K562 (cell line): ENCODE data around the gene DUSP16. TPM values are rescaled to one million over a fixed set of nuclear protein-coding genes. Genes with fewer than 3 reads are reported as not detected.
A peak's percentile ranks its signal among the peaks of the same experiment; 100 is the strongest.

Experiments
- ATAC-seq: fragments of 200-7000 bp; cut with Tn5 transposase; 3 replicates; pipeline ENCODE4 v1.9.1; 2020; ENCODE audit warnings: moderate library complexity
- BruUV-seq: library from RNA; stranded (reverse); fragments of 400-500 nt; replicated peaks from 2 replicates; lab custom pipeline; 2021; lab: Mats Ljungman, UMichigan
- CTCF ChIA-PET: fragments of 300-600 bp; formaldehyde crosslinking; extraction: SDS; loops from one replicate; lab custom pipeline; 2021; ENCODE audit warnings: low intra/inter-chr PET ratio; lab: Yijun Ruan, JAX
- POLR2A ChIA-PET: fragments of 300-600, 350-650 bp; sonication (Branson Sonifier 250); formaldehyde crosslinking; extraction: SDS; loops from one replicate; lab custom pipeline; 2021; ENCODE audit warnings: antibody characterized with exemption, inconsistent platforms; lab: Yijun Ruan, JAX
- DNase-seq, 4 experiments: peaks; one replicate each; pipeline versions ENCODE4 v3.0.0 to v3.0.0-alpha.2; 2011 to 2018; ENCODE audit warnings: low spot score in 3 of 4, mixed read lengths in 3 of 4; ENCODE audit errors: extremely low read depth in 1 of 4
- FAIRE-seq: peaks from 2 replicates; lab custom pipeline; 2011; peaks lifted over from hg19 to GRCh38; lab: Jason Lieb, UNC
- H2AFZ ChIP-seq: 2 replicates; pipeline ENCODE4 v1.6.0; 2011; ENCODE audit warnings: low read depth, low read length, control low read depth, inconsistent platforms
- H3K27ac ChIP-seq: fragments of 200-600 bp; 3 replicates; pipeline ENCODE4 v1.8.0; 2011; ENCODE audit warnings: low read depth, mild to moderate bottlenecking, control low read depth, inconsistent platforms, low read length, moderate library complexity, mixed read lengths; ENCODE audit errors: extremely low read depth
- H3K27me3 ChIP-seq, 2 experiments: fragments of 300-600 bp in 1 of 2; 2 replicates in 1 of 2; 3 replicates in 1 of 2; pipeline versions ENCODE4 v1.6.0 to v1.8.0; 2011; ENCODE audit warnings: inconsistent platforms in 2 of 2, low read length in 2 of 2, mild to moderate bottlenecking in 1 of 2, mixed read lengths in 1 of 2, moderate library complexity in 1 of 2; ENCODE audit not compliant: control insufficient read depth in 2 of 2, insufficient read depth in 2 of 2
- H3K36me3 ChIP-seq: fragments of 300-600 bp; 3 replicates; pipeline ENCODE4 v1.8.0; 2011; ENCODE audit warnings: mild to moderate bottlenecking, low read length, inconsistent platforms; ENCODE audit not compliant: control insufficient read depth, insufficient read depth
- H3K4me1 ChIP-seq, 2 experiments: fragments of 200-600 bp in 1 of 2; replicated peaks in 1 of 2; 2 replicates in 1 of 2; 3 replicates in 1 of 2; pipeline versions ENCODE4 v1.5.1 to v1.8.0; 2011; ENCODE audit warnings: inconsistent platforms in 2 of 2, low read length in 2 of 2, mild to moderate bottlenecking in 1 of 2, mixed read lengths in 1 of 2, moderate library complexity in 1 of 2; ENCODE audit not compliant: control insufficient read depth in 2 of 2, insufficient read depth in 2 of 2
- H3K4me2 ChIP-seq: 2 replicates; pipeline ENCODE4 v1.6.1; 2011; ENCODE audit warnings: low read length, control low read depth, inconsistent platforms, mixed read lengths; ENCODE audit not compliant: insufficient read depth
- H3K4me3 ChIP-seq: fragments of 200-600 bp; sonication (generic), shearing (Covaris generic); 2 replicates; pipeline ENCODE4 v1.5.1; 2016; ENCODE audit warnings: control low read depth, inconsistent platforms
- H3K79me2 ChIP-seq: fragments of 200-600 bp; 3 replicates; pipeline ENCODE4 v1.8.0; 2011; ENCODE audit warnings: low read length, inconsistent platforms; ENCODE audit not compliant: control insufficient read depth, insufficient read depth
- H3K9ac ChIP-seq, 2 experiments: 2 replicates each; pipeline versions ENCODE4 v1.6.0 to v1.6.1; 2011; ENCODE audit warnings: low read depth in 2 of 2, low read length in 2 of 2, control low read depth in 1 of 2, inconsistent platforms in 1 of 2, mild to moderate bottlenecking in 1 of 2, mixed read lengths in 1 of 2; ENCODE audit not compliant: insufficient read depth in 1 of 2
- H3K9me1 ChIP-seq: one replicate; pipeline ENCODE4 v1.6.0; 2011; ENCODE audit warnings: inconsistent platforms, mild to moderate bottlenecking, low read length, moderate library complexity; ENCODE audit not compliant: control insufficient read depth, insufficient read depth
- H3K9me3 ChIP-seq: replicated peaks from 2 replicates; pipeline ENCODE4 v1.5.1; 2011; ENCODE audit warnings: low read depth, low read length, inconsistent platforms; ENCODE audit not compliant: control insufficient read depth, insufficient read depth
- H4K20me1 ChIP-seq: replicated peaks from 2 replicates; pipeline ENCODE4 v1.6.1; 2011; ENCODE audit warnings: low read length, inconsistent platforms, mixed read lengths; ENCODE audit not compliant: control insufficient read depth, insufficient read depth
- FOSL1 ChIP-seq: fragments of 200-800 bp; sonication (Bioruptor generic); conservative IDR thresholded peaks from 2 replicates; pipeline ENCODE4 v1.6.1; 2016; ENCODE audit warnings: missing genetic modification characterization, missing compliant biosample characterization
- GATA2 ChIP-seq: sonication (generic); formaldehyde crosslinking; IDR thresholded peaks from 2 replicates; pipeline ENCODE4 v1.4.0; 2020; ENCODE audit warnings: mild to moderate bottlenecking, missing genetic modification reagents
- ZNF282 ChIP-seq: sonication (generic); formaldehyde crosslinking; IDR thresholded peaks from 2 replicates; pipeline ENCODE4 v1.8.1; 2023; ENCODE audit warnings: missing genetic modification reagents
- ZNF436 ChIP-seq: fragments of 250-450, 450-650 bp; sonication (Bioruptor Pico); formaldehyde crosslinking; IDR thresholded peaks from 2 replicates; pipeline ENCODE4 v1.7.0; 2020; ENCODE audit warnings: mild to moderate bottlenecking
- WGBS: fragments of 100-300 bp; shearing (Covaris generic); methylation state at CpG from one replicate; pipeline ENCODE4 v1.1.6; 2016; ENCODE audit warnings: low coverage, mixed read lengths; ENCODE audit not compliant: insufficient coverage; ENCODE audit errors: missing lambda C conversion rate; 5-methylcytosine and 5-hydroxymethylcytosine counted together
- in situ Hi-C: fragments of 300-500 bp; cut with MboI; formaldehyde crosslinking; loops from 4 replicates; pipeline ENCODE4 v1.15.0; 2018; ENCODE audit warnings: inconsistent platforms, mixed read lengths
- intact Hi-C: fragments of 100-400 bp; cut with micrococcal nuclease; formaldehyde crosslinking; loops from 2 replicates; pipeline ENCODE4 v1.14.2; 2022
- polyA plus RNA-seq, 8 experiments: library from polyadenylated mRNA; depleted of rRNA in 4 of 8; stranded (reverse) in 5 of 8; unstranded in 3 of 8; fragments of >200 nt; fragmentation: Nextera tagmentation in 2 of 8; fragmentation: Illumina TruSeq in 1 of 8; extraction: Ambion mirVana in 2 of 8; extraction: Trizol in 1 of 8; gene quantifications; 2 replicates each; pipeline versions ENCODE4 v1.2.1 to v1.2.3, GENCODE V29; 2011 to 2014; ENCODE audit warnings: inconsistent platforms in 1 of 8, missing spikeins in 1 of 8
- total RNA-seq, 7 experiments: library from RNA; depleted of rRNA in 6 of 7; stranded (reverse); fragments of >200 nt in 6 of 7; fragmentation: Illumina TruSeq in 2 of 7; extraction: Trizol in 2 of 7; gene quantifications; 2 replicates each; pipeline versions ENCODE4 v1.2.1 to v1.2.3, GENCODE V29; 2011 to 2021; ENCODE audit warnings: low replicate concordance in 1 of 7
- TF ChIP-seq, protein P1 (sequence below): fragments of 450-650 bp; IDR thresholded peaks from 2 replicates; pipeline ENCODE4 v1.6.1; 2017; ENCODE audit warnings: mild to moderate bottlenecking, moderate library complexity

Gene DUSP16
- total and polyA plus RNA-seq, 9 of the 15 experiments (the other 6 are each of a cell fraction or from before 2014, with no cell fraction given): 0.70 to 12.3 (median 5.7) TPM

DNA sequence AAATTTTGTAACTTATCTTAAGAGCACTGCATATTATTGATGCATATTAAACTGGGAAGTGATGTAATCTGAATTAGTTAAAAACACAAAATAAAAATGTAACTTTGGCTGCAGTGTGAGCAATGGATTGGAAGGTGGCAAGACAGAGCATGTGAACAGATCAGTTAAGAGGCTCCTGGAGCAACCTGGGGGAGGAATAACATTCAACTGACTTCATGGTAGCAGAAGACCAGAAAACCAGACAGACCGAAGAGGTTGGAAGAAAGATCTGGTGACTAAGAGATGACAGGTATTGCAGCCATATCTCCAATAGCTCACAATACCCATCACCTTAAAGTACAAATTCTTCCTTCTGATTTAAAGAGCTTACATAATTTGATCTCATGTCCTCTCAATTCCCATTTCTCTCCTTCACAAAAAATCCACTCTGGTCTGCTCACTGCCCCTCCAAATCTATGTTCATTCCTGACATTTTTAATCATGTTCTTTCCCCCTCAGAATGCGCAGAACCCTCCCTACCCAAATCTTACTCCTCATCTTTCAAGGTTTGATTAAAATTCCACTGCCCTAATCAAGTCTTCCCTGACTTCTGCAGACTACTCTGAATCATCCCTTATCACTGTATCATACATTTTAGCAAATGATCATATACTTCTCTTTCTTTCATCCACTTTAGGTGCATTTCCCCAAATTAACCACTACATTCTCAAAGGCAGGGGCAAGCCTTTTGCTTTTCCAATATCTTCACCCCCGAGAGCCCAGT is 51.5 kb downstream of the DUSP16 start:
- ChIA-PET POLR2A (interaction anchor here (0.8 kb wide), 1 partner anchor 10 kb away, joined by 3 read pairs; no protein-coding TSS in a partner anchor), CTCF (no interaction called here)
- Histone ChIP-seq H3K4me3 (no peak overlapping the region), H3K79me2 (peaks cover 9% of the 10 kb centered on the region; the same call in 2 of the 3 replicates), H4K20me1 (no peaks in the 10 kb centered on the region), H3K9ac (no peak overlapping the region), H3K27ac (no peak overlapping the region), H3K36me3 (no peaks in the 10 kb centered on the region; the same call in 1 of the 3 replicates), H3K27me3 (no peaks in the 10 kb centered on the region), H2AFZ (no peak overlapping the region), H3K4me1 (peaks cover 0 to 4% of the 10 kb centered on the region in 2 experiments; a peak in 3 of 5 replicates), H3K9me1 (no peaks in the 10 kb centered on the region), H3K4me2 (no peak overlapping the region), H3K9me3 (no peaks in the 10 kb centered on the region)
- TF ChIP-seq ZNF436 (CRISPR knock-in tag): no peak
- no peak for TF ChIP-seq ZNF282
- no peak for TF ChIP-seq GATA2 (CRISPR knock-in tag)
- peak; percentile 36; the same call in 1 of the 2 replicates for TF ChIP-seq FOSL1 (tag)
- TF ChIP-seq, protein P1, sequence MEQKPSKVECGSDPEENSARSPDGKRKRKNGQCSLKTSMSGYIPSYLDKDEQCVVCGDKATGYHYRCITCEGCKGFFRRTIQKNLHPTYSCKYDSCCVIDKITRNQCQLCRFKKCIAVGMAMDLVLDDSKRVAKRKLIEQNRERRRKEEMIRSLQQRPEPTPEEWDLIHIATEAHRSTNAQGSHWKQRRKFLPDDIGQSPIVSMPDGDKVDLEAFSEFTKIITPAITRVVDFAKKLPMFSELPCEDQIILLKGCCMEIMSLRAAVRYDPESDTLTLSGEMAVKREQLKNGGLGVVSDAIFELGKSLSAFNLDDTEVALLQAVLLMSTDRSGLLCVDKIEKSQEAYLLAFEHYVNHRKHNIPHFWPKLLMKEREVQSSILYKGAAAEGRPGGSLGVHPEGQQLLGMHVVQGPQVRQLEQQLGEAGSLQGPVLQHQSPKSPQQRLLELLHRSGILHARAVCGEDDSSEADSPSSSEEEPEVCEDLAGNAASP: no peak
- DNase-seq: no peak
- intact Hi-C loops: no loop called here
- FAIRE-seq: no peak
- WGBS: 48% methylated on average over 3 of the region's 3 CpGs
- BruUV-seq: no TSS peak
- no peak for ATAC-seq
- in situ Hi-C loops: no loop called here
